ENCODE measurements around the gene PARK7.

Gene PARK7

DNA sequence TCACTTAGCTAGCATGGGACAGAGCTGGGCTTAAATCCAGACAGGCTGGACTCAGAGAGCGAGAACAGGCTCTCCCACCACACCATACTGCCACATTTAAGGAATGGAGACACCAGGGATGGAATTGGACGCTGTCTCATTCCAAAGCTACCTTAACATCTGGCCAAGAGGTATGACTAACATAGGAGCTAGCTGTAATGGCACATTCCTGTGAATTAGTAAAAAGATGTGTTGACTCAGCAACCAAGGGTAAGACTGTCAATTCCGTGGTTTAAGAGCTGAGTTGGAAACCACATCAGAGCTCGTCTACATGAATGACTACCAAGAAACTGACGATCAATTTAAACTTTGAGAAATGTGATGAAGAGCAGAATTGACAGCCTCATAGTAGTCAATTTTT is 12.6 kb upstream of the PARK7 start:
- no peak for TF ChIP-seq REST (IDR thresholded peaks at IDR 0.05; ENCODE audit: insufficient read depth in 1 of 2, low read depth in 2 of 2, low read length in 2 of 2)
- no peak for TF ChIP-seq SIN3A (IDR thresholded peaks at IDR 0.05; ENCODE audit: borderline replicate concordance, insufficient read depth, low read length)
- TF ChIP-seq POLR2AphosphoS5 (IDR thresholded peaks at IDR 0.05; ENCODE audit: low read depth, low read length), result no peak
- TF ChIP-seq FOXP2 (optimal IDR thresholded peaks at IDR 0.05; ENCODE audit: borderline replicate concordance, extremely low read depth, extremely low read length, insufficient read depth), result no peak
- no peak for TF ChIP-seq TAF1 (IDR thresholded peaks at IDR 0.05; ENCODE audit: borderline replicate concordance, insufficient read depth, low read length)

DNA sequence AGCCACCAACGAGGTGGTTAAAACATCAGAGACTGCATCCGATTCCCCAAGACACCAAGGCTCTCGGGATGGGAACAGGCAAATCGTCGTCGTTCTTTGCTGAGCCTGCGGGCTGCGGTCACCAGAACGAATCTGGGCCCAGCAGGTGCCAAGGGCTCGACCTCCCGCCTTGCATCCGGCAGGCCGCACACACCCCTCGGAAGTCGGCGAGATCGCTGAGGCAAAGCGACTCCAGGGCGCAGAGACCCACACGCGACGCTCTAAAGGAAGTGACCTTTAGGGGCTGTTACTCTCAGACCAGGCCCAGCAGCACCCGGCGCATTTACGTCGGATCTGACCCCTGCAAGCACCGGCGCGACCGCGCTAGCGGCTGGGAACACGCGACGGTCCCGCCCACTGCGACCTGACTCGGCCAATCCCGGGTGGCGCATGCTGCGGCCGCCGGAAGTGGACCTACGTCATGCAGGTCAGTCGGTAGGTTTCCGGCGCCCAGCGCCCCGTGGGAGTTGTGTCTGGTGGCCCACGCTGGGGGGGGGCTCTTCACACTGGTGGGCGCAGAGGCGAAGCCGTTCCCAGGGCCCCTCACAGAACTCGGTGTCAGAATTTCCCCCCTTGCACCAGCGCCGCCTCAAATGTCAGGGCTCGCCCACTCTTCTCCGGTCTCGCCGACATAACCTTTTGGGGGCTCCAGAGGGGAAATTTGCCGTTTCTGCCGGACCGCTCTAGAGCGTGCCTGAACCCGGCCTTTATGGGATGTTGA is 7.5 kb upstream of the PARK7 start:
- TF ChIP-seq REST (IDR thresholded peaks at IDR 0.05; ENCODE audit: insufficient read depth in 1 of 2, low read depth in 2 of 2, low read length in 2 of 2) (no peak), TAF1 (IDR thresholded peaks at IDR 0.05; ENCODE audit: borderline replicate concordance, insufficient read depth, low read length) (no peak), FOXP2 (optimal IDR thresholded peaks at IDR 0.05; ENCODE audit: borderline replicate concordance, extremely low read depth, extremely low read length, insufficient read depth) (no peak), POLR2AphosphoS5 (IDR thresholded peaks at IDR 0.05; ENCODE audit: low read depth, low read length) (no peak), SIN3A (IDR thresholded peaks at IDR 0.05; ENCODE audit: borderline replicate concordance, insufficient read depth, low read length) (no peak)

DNA sequence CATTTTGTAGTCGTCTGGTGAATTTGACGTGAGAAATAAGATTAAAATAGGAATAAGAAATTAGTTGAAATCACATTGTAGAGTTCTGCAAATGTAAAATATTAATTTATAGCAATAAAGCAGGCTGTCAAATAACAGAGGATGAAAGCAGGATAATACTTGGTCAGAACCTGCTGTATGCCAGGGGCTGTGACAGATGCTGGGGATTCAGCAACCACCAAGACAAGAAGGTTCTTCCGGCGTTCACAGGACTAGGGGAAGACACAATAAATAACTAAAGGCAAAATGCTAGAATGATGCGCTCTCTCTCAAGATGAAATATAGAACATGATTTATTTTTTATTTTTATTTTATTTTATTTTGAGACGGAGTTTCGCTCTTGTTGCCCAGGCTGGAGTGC is 6.8 kb upstream of the PARK7 start:
- TF ChIP-seq REST (IDR thresholded peaks at IDR 0.05; ENCODE audit: insufficient read depth in 1 of 2, low read depth in 2 of 2, low read length in 2 of 2), result no peak
- no peak for TF ChIP-seq SIN3A (IDR thresholded peaks at IDR 0.05; ENCODE audit: borderline replicate concordance, insufficient read depth, low read length)
- no peak for TF ChIP-seq FOXP2 (optimal IDR thresholded peaks at IDR 0.05; ENCODE audit: borderline replicate concordance, extremely low read depth, extremely low read length, insufficient read depth)
- TF ChIP-seq POLR2AphosphoS5 (IDR thresholded peaks at IDR 0.05; ENCODE audit: low read depth, low read length), result no peak
- TF ChIP-seq TAF1 (IDR thresholded peaks at IDR 0.05; ENCODE audit: borderline replicate concordance, insufficient read depth, low read length), result no peak

GRCh38 chr1:7956218-7957032 is 5.1 kb upstream of the PARK7 start:
- TF ChIP-seq SIN3A (IDR thresholded peaks at IDR 0.05; ENCODE audit: borderline replicate concordance, insufficient read depth, low read length) (no peak), REST (IDR thresholded peaks at IDR 0.05; ENCODE audit: insufficient read depth in 1 of 2, low read depth in 2 of 2, low read length in 2 of 2) (no peak), TAF1 (IDR thresholded peaks at IDR 0.05; ENCODE audit: borderline replicate concordance, insufficient read depth, low read length) (no peak), FOXP2 (optimal IDR thresholded peaks at IDR 0.05; ENCODE audit: borderline replicate concordance, extremely low read depth, extremely low read length, insufficient read depth) (no peak), POLR2AphosphoS5 (IDR thresholded peaks at IDR 0.05; ENCODE audit: low read depth, low read length) (no peak)

Measured in PFSK-1 (cell line).